Prostate gland (tissue), 2 donors: ENCODE data around the gene FRMD4A. TPM values are rescaled to one million over a fixed set of nuclear protein-coding genes. Genes with fewer than 3 reads are reported as not detected.

ENCODE experiments used
- DNase-seq: peaks from one replicate; pipeline ENCODE4 v3.0.0-alpha.2; 2019; ENCODE audit warnings: low spot score
- H3K27ac ChIP-seq, 2 donors: fragments of 200-600 bp; sonication (generic); 2 replicates each; pipeline ENCODE4 v1.5.1; 2017 to 2019
- H3K27me3 ChIP-seq: fragments of 200-600 bp; sonication (generic); replicated peaks from 2 replicates; pipeline ENCODE4 v1.5.1; 2019; ENCODE audit not compliant: insufficient read depth
- H3K36me3 ChIP-seq, 2 donors: fragments of 200-600 bp; sonication (generic); 1 replicate in 1 of 2; 2 replicates in 1 of 2; pipeline versions ENCODE4 v1.5.1 to v1.8.1; 2017 to 2019
- H3K4me1 ChIP-seq: fragments of 200-600 bp; sonication (generic); replicated peaks from 2 replicates; pipeline ENCODE4 v1.5.1; 2019
- H3K4me3 ChIP-seq, 2 donors: fragments of 200-600 bp; sonication (generic); 2 replicates each; pipeline ENCODE4 v1.5.1; 2017 to 2019
- H3K9me3 ChIP-seq: fragments of 200-600 bp; sonication (generic); 2 replicates; pipeline ENCODE4 v1.5.1; 2017
- CTCF ChIP-seq, 4 experiments: fragments of 200-600 bp in 2 of 4; fragments of 450-650 bp in 2 of 4; sonication (generic) in 2 of 4; IDR thresholded peaks; 1 replicate in 3 of 4; 2 replicates in 1 of 4; pipeline ENCODE4 v1.5.1; 2016 to 2019; ENCODE audit warnings: antibody characterized with exemption in 4 of 4, mild to moderate bottlenecking in 2 of 4, moderate library complexity in 2 of 4
- POLR2A ChIP-seq: fragments of 450-650 bp; IDR thresholded peaks from one replicate; pipeline ENCODE4 v1.6.1; 2016; ENCODE audit warnings: antibody characterized with exemption, mild to moderate bottlenecking
- POLR2AphosphoS5 ChIP-seq: sonication (generic); formaldehyde crosslinking; IDR thresholded peaks from one replicate; pipeline ENCODE4 v1.6.1; 2017; ENCODE audit warnings: antibody characterized with exemption
- WGBS: methylation state at CpG from one replicate; pipeline ENCODE4 v1.1.5; 2018; 5-methylcytosine and 5-hydroxymethylcytosine counted together
- intact Hi-C: fragments of 100-400 bp; cut with DNase I; formaldehyde crosslinking; loops from one replicate; pipeline ENCODE4 v1.14.2; 2022
- total RNA-seq, 2 donors: library from RNA; depleted of rRNA; stranded (reverse); fragments of >200 nt; gene quantifications; one replicate each; pipeline ENCODE4 v1.1.0, GENCODE V29; 2016

The FRMD4A gene
- total RNA-seq, 2 donors from 2014 or later = 38.0 to 53.2 TPM

GRCh38 chr10:13774303-13774893 is 556.3 kb downstream of the FRMD4A start:
- Histone ChIP-seq H3K27ac (no peak overlapping the region), H3K4me1 (no peaks in the 10 kb centered on the region)

GRCh38 chr10:13773496-13774170 is 557.1 kb downstream of the FRMD4A start:
- intact Hi-C loops = no loop called here
- no peaks in the 10 kb centered on the region for H3K36me3 ChIP-seq
- 83% methylated on average over 13 of the region's 13 CpGs for WGBS
- H3K27me3 ChIP-seq = no peaks in the 10 kb centered on the region
- DNase-seq = no peak
- no peak overlapping the region for H3K4me3 ChIP-seq
- TF ChIP-seq POLR2A = no peak
- no peak for TF ChIP-seq CTCF (IDR thresholded peaks at IDR 0.05)
- no peak for TF ChIP-seq POLR2AphosphoS5
- H3K9me3 ChIP-seq = no peaks in the 10 kb centered on the region
- H3K4me1 ChIP-seq = no peaks in the 10 kb centered on the region
- no peak overlapping the region for H3K27ac ChIP-seq

More at GRCh38 chr10:13774303-13774893, 556.3 kb downstream of the FRMD4A start:
- Histone ChIP-seq H3K4me3 (no peak overlapping the region), H3K27me3 (no peaks in the 10 kb centered on the region), H3K36me3 (no peaks in the 10 kb centered on the region), H3K9me3 (no peaks in the 10 kb centered on the region)
- intact Hi-C loops = no loop called here
- DNase-seq = no peak
- WGBS = 80% methylated on average over 9 of the region's 9 CpGs
- TF ChIP-seq POLR2AphosphoS5 (no peak), POLR2A (no peak), CTCF (IDR thresholded peaks at IDR 0.05) (no peak)

GRCh38 chr10:13773043-13773442 is 557.7 kb downstream of the FRMD4A start:
- WGBS = 78% methylated on average over 8 of the region's 8 CpGs
- TF ChIP-seq POLR2A (no peak), POLR2AphosphoS5 (no peak), CTCF (IDR thresholded peaks at IDR 0.05) (no peak)
- no peak for DNase-seq
- Histone ChIP-seq H3K36me3 (no peaks in the 10 kb centered on the region), H3K27ac (no peak overlapping the region), H3K4me1 (no peaks in the 10 kb centered on the region), H3K4me3 (no peak overlapping the region), H3K27me3 (no peaks in the 10 kb centered on the region), H3K9me3 (no peaks in the 10 kb centered on the region)
- intact Hi-C loops = no loop called here

GRCh38 chr10:13771992-13772391 is 558.7 kb downstream of the FRMD4A start:
- intact Hi-C loops = no loop called here
- no peak for TF ChIP-seq CTCF (IDR thresholded peaks at IDR 0.05)
- TF ChIP-seq POLR2AphosphoS5 = no peak
- TF ChIP-seq POLR2A = no peak
- H3K27ac ChIP-seq = no peak overlapping the region
- 92% methylated on average over 4 of the region's 4 CpGs for WGBS
- DNase-seq = no peak
- no peaks in the 10 kb centered on the region for H3K4me1 ChIP-seq
- no peak overlapping the region for H3K4me3 ChIP-seq
- no peaks in the 10 kb centered on the region for H3K27me3 ChIP-seq
- no peaks in the 10 kb centered on the region for H3K36me3 ChIP-seq
- no peaks in the 10 kb centered on the region for H3K9me3 ChIP-seq
